Hepatocyte (in vitro differentiated cells): ENCODE measurements around the gene PLXND1. TPM values are rescaled to one million over a fixed set of nuclear protein-coding genes. Genes with fewer than 3 reads are reported as not detected.

ENCODE experiments used
- DNase-seq: peaks from one replicate; pipeline ENCODE4 v3.0.0-alpha.2; 2016; ENCODE audit warnings: low spot score
- H2AFZ ChIP-seq: fragments of 200-600 bp; sonication (generic); 2 replicates; pipeline ENCODE4 v1.6.0; 2016; ENCODE audit warnings: antibody characterized with exemption, mild to moderate bottlenecking
- H3K27ac ChIP-seq: fragments of 200-600 bp; sonication (generic); 2 replicates; pipeline ENCODE4 v1.5.1; 2016; ENCODE audit warnings: mild to moderate bottlenecking
- H3K27me3 ChIP-seq: fragments of 200-600 bp; sonication (generic); 2 replicates; pipeline ENCODE4 v1.6.1; 2016
- H3K36me3 ChIP-seq: fragments of 200-600 bp; sonication (generic); replicated peaks from 2 replicates; pipeline ENCODE4 v1.5.1; 2016; ENCODE audit warnings: low read depth; ENCODE audit not compliant: insufficient read depth
- H3K4me1 ChIP-seq: fragments of 200-600 bp; sonication (generic); 2 replicates; pipeline ENCODE4 v1.5.1; 2016; ENCODE audit warnings: mild to moderate bottlenecking, moderate library complexity; ENCODE audit not compliant: insufficient read depth
- H3K4me2 ChIP-seq: fragments of 200-600 bp; sonication (generic); 2 replicates; pipeline ENCODE4 v1.6.0; 2016
- H3K4me3 ChIP-seq: fragments of 200-600 bp; sonication (generic); 2 replicates; pipeline ENCODE4 v1.5.1; 2016; ENCODE audit warnings: mild to moderate bottlenecking
- H3K79me2 ChIP-seq: fragments of 200-600 bp; sonication (generic); 2 replicates; pipeline ENCODE4 v1.6.0; 2017; ENCODE audit warnings: mild to moderate bottlenecking
- H3K9me2 ChIP-seq: fragments of 200-600 bp; sonication (generic); replicated peaks from 2 replicates; pipeline ENCODE4 v1.6.0; 2017; ENCODE audit warnings: mild to moderate bottlenecking; ENCODE audit not compliant: insufficient read depth
- H3K9me3 ChIP-seq: fragments of 200-600 bp; sonication (generic); 2 replicates; pipeline ENCODE4 v1.5.1; 2016; ENCODE audit warnings: low read depth, mild to moderate bottlenecking
- H4K20me1 ChIP-seq: fragments of 200-600 bp; sonication (generic); 2 replicates; pipeline ENCODE4 v1.6.0; 2016; ENCODE audit warnings: mild to moderate bottlenecking; ENCODE audit not compliant: insufficient read depth, poor library complexity, severe bottlenecking
- CTCF ChIP-seq: fragments of 200-600 bp; sonication (generic); IDR thresholded peaks from 2 replicates; pipeline ENCODE4 v1.5.1; 2016; ENCODE audit warnings: antibody characterized with exemption, mild to moderate bottlenecking; ENCODE audit not compliant: poor library complexity
- EZH2 ChIP-seq: fragments of 200-600 bp; sonication (generic); IDR thresholded peaks from 2 replicates; pipeline ENCODE4 v1.6.1; 2016; ENCODE audit warnings: antibody characterized with exemption, mild to moderate bottlenecking, borderline replicate concordance
- EZH2phosphoT487 ChIP-seq: fragments of 200-600 bp; sonication (generic); IDR thresholded peaks from one replicate; pipeline ENCODE4 v1.6.1; 2018; ENCODE audit warnings: antibody characterized with exemption, mild to moderate bottlenecking, low read depth, moderate library complexity; ENCODE audit not compliant: unreplicated experiment, severe bottlenecking
- WGBS: methylation state at CpG from one replicate; pipeline ENCODE4 v1.1.6; 2016; ENCODE audit warnings: low lambda C conversion rate; ENCODE audit errors: missing lambda C conversion rate; 5-methylcytosine and 5-hydroxymethylcytosine counted together
- polyA plus RNA-seq: library from polyadenylated mRNA; unstranded; fragments of >200 nt; fragmentation: Nextera tagmentation; extraction: Ambion mirVana; gene quantifications from 2 replicates; pipeline ENCODE4 v1.2.1, GENCODE V29; 2016
- total RNA-seq: library from RNA; depleted of rRNA; stranded (reverse); fragments of >200 nt; gene quantifications from 2 replicates; pipeline ENCODE4 v1.2.3, GENCODE V29; 2014

PLXND1 gene
- total and polyA plus RNA-seq, 2 experiments from 2014 or later: 36.3 to 45.3 TPM

- Histone ChIP-seq H3K9me3 (no peaks in the 10 kb centered on the region), H3K4me2 (no peak overlapping the region), H3K36me3 (no peaks in the 10 kb centered on the region), H4K20me1 (no peaks in the 10 kb centered on the region), H3K4me3 (no peak overlapping the region), H3K9me2 (no peaks in the 10 kb centered on the region), H3K27me3 (no peaks in the 10 kb centered on the region), H2AFZ (no peak overlapping the region), H3K4me1 (no peaks in the 10 kb centered on the region), H3K79me2 (no peaks in the 10 kb centered on the region), H3K27ac (no peak overlapping the region)
- DNase-seq: no peak
- 90% methylated on average over 16 of the region's 19 CpGs for WGBS
- TF ChIP-seq EZH2phosphoT487 (no peak), CTCF (no peak), EZH2 (no peak)
Measured at GRCh38 chr3:129575233-129575996, 31.1 kb downstream of the PLXND1 start.

- Histone ChIP-seq H3K4me2 (no peak overlapping the region), H3K36me3 (no peaks in the 10 kb centered on the region), H3K4me1 (no peaks in the 10 kb centered on the region), H4K20me1 (no peaks in the 10 kb centered on the region), H2AFZ (no peak overlapping the region), H3K27me3 (no peaks in the 10 kb centered on the region), H3K4me3 (no peak overlapping the region), H3K9me2 (no peaks in the 10 kb centered on the region), H3K27ac (no peak overlapping the region), H3K79me2 (no peaks in the 10 kb centered on the region), H3K9me3 (no peaks in the 10 kb centered on the region)
- TF ChIP-seq CTCF (no peak), EZH2phosphoT487 (no peak), EZH2 (no peak)
- 99% methylated on average over 23 of the region's 24 CpGs for whole genome bisulfite sequencing
- DNase-seq: no peak
Measured at GRCh38 chr3:129574206-129574605, 32.3 kb downstream of the PLXND1 start.

GRCh38 chr3:129573493-129573892, 33.0 kb downstream of the PLXND1 start:
- TF ChIP-seq EZH2 (no peak), EZH2phosphoT487 (no peak)

GRCh38 chr3:129572603-129573002, 33.9 kb downstream of the PLXND1 start:
- no peaks in the 10 kb centered on the region for H3K36me3 ChIP-seq
- no peaks in the 10 kb centered on the region for H3K79me2 ChIP-seq
- H3K4me1 ChIP-seq: no peaks in the 10 kb centered on the region
- H2AFZ ChIP-seq: no peak overlapping the region
- DNase-seq: no peak
- no peak for TF ChIP-seq EZH2phosphoT487
- no peak for TF ChIP-seq CTCF
- no peak for TF ChIP-seq EZH2
- no peaks in the 10 kb centered on the region for H3K27me3 ChIP-seq
- H3K9me3 ChIP-seq: no peaks in the 10 kb centered on the region
- WGBS: 93% methylated on average over 18 of the region's 18 CpGs
- H3K4me2 ChIP-seq: no peak overlapping the region
- H3K4me3 ChIP-seq: no peak overlapping the region
- no peaks in the 10 kb centered on the region for H4K20me1 ChIP-seq
- no peak overlapping the region for H3K27ac ChIP-seq
- no peaks in the 10 kb centered on the region for H3K9me2 ChIP-seq

More at GRCh38 chr3:129573493-129573892, 33.0 kb downstream of the PLXND1 start:
- DNase-seq: no peak
- H3K27ac ChIP-seq: no peak overlapping the region
- no peaks in the 10 kb centered on the region for H3K27me3 ChIP-seq
- no peaks in the 10 kb centered on the region for H3K9me2 ChIP-seq
- H2AFZ ChIP-seq: no peak overlapping the region
- H4K20me1 ChIP-seq: no peaks in the 10 kb centered on the region
- no peak overlapping the region for H3K4me2 ChIP-seq
- no peak overlapping the region for H3K4me3 ChIP-seq
- H3K79me2 ChIP-seq: no peaks in the 10 kb centered on the region
- WGBS: 95% methylated on average over 14 of the region's 14 CpGs
- no peaks in the 10 kb centered on the region for H3K4me1 ChIP-seq
- H3K36me3 ChIP-seq: no peaks in the 10 kb centered on the region
- no peaks in the 10 kb centered on the region for H3K9me3 ChIP-seq
